Measurements from ENCODE around the gene PARD3. TPM values are rescaled to one million over a fixed set of nuclear protein-coding genes. Genes with fewer than 3 reads are reported as not detected.

The PARD3 gene
- polyA plus RNA-seq, 1 donor from 2014 or later: 12.4 TPM

DNA sequence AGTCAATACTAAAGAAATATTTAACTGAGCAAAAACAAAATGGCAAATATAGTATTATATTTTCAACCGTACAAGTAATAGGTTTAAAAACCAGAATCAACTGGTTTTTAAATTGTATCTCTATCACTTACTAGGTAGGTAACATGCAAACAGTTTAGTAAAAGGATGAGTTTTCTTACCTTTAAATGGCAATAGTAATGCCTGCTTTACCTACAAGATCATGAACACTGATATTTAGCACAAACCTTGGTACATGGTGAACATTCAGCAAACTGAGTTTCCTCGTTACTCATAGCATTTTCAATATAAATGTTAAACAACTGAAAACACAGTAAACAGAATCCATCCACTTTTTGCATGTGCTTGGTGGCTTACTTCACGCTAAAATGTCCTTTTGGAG is 389.1 kb downstream of the PARD3 start:
- Histone ChIP-seq H3K9me3 (ENCODE audit: low read length) (no peaks in the 10 kb centered on the region), H3K9me2 (ENCODE audit: insufficient read depth, low read length) (no peaks in the 10 kb centered on the region), H3K79me2 (replicated peaks; ENCODE audit: insufficient read depth, low read length) (no peaks in the 10 kb centered on the region), H4K20me1 (ENCODE audit: insufficient read depth) (no peaks in the 10 kb centered on the region), H2AFZ (ENCODE audit: low read depth, low read length) (no peak overlapping the region), H3K36me3 (ENCODE audit: insufficient read depth, low read length) (no peaks in the 10 kb centered on the region), H3K9ac (ENCODE audit: low read length) (no peak overlapping the region), H3K27ac (ENCODE audit: low read length) (no peak overlapping the region), H3F3A (ENCODE audit: insufficient read depth, low read length, poor library complexity, severe bottlenecking) (peaks cover 3% of the 10 kb centered on the region), H3K27me3 (ENCODE audit: insufficient read depth, low read depth, low read length) (no peaks in the 10 kb centered on the region), H3K4me3 (ENCODE audit: low read length) (no peak overlapping the region), H3K4me2 (ENCODE audit: low read length) (no peak overlapping the region)
- no peak for TF ChIP-seq RAD21 (conservative IDR thresholded peaks at IDR 0.05)
- TF ChIP-seq SMC3 (conservative IDR thresholded peaks at IDR 0.05; ENCODE audit: poor library complexity): no peak
- TF ChIP-seq TAF1 (IDR thresholded peaks at IDR 0.05; ENCODE audit: low read depth): no peak
- TF ChIP-seq POLR2AphosphoS5 (IDR thresholded peaks at IDR 0.05): no peak
- TF ChIP-seq EZH2 (IDR thresholded peaks at IDR 0.05; ENCODE audit: borderline replicate concordance, insufficient read depth, low read length, poor library complexity, severe bottlenecking): no peak
- TF ChIP-seq MXI1 (conservative IDR thresholded peaks at IDR 0.05; ENCODE audit: poor library complexity, severe bottlenecking): no peak
- no peak for TF ChIP-seq EP300 (conservative IDR thresholded peaks at IDR 0.05; ENCODE audit: poor library complexity, severe bottlenecking)
- no peak for TF ChIP-seq CTCF (IDR thresholded peaks at IDR 0.05; ENCODE audit: poor library complexity, severe bottlenecking)
- TF ChIP-seq, protein P1, sequence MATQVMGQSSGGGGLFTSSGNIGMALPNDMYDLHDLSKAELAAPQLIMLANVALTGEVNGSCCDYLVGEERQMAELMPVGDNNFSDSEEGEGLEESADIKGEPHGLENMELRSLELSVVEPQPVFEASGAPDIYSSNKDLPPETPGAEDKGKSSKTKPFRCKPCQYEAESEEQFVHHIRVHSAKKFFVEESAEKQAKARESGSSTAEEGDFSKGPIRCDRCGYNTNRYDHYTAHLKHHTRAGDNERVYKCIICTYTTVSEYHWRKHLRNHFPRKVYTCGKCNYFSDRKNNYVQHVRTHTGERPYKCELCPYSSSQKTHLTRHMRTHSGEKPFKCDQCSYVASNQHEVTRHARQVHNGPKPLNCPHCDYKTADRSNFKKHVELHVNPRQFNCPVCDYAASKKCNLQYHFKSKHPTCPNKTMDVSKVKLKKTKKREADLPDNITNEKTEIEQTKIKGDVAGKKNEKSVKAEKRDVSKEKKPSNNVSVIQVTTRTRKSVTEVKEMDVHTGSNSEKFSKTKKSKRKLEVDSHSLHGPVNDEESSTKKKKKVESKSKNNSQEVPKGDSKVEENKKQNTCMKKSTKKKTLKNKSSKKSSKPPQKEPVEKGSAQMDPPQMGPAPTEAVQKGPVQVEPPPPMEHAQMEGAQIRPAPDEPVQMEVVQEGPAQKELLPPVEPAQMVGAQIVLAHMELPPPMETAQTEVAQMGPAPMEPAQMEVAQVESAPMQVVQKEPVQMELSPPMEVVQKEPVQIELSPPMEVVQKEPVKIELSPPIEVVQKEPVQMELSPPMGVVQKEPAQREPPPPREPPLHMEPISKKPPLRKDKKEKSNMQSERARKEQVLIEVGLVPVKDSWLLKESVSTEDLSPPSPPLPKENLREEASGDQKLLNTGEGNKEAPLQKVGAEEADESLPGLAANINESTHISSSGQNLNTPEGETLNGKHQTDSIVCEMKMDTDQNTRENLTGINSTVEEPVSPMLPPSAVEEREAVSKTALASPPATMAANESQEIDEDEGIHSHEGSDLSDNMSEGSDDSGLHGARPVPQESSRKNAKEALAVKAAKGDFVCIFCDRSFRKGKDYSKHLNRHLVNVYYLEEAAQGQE (IDR thresholded peaks at IDR 0.05; ENCODE audit: borderline replicate concordance): no peak

DNA sequence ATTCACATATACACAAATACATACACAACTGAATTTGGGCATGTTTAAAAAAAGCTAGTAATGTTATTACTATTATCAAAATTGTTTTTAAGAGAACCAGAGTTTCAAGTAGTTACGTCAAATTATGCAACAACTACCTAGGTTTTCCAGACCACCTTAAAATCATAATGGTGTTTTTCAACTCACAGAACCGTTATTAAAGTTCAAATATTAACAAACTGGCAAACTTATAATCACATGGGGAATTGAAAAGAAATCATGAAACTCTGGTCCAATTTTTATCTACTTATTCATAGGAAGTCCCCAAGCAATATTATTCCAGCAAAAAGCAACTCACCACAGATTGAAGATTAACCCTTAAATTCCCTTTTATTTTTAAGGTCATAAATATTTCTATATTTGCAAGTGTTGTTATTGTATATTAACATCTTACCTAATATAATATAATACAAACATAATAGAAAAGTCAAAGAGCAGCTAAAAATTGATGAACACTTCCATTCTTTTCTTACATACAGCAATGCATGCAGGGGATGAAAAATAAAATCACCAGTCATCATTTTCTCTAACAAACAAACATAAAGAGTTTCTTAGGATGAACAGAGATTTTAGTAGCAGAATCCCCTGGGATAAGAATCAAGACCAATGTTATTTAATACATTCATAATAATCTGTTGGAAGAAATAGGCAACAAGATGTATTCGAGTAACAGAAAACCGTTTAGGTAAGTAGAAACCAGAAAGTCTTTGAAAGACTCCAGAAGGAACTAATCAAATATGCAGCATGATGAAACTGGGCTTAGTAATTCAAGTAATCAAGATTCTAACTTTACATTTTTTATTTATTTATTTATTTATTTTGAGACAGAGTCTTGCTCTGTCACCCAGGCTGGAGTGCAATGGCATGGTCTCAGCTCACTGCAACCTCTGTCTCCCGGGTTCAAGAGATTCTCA is 391.1 kb downstream of the PARD3 start:
- no peaks in the 10 kb centered on the region for H3K27me3 ChIP-seq (ENCODE audit: insufficient read depth, low read depth, low read length)
- H4K20me1 ChIP-seq (ENCODE audit: insufficient read depth): no peaks in the 10 kb centered on the region
- no peak overlapping the region for H2AFZ ChIP-seq (ENCODE audit: low read depth, low read length)
- no peaks in the 10 kb centered on the region for H3K36me3 ChIP-seq (ENCODE audit: insufficient read depth, low read length)
- peaks cover 3% of the 10 kb centered on the region for H3F3A ChIP-seq (ENCODE audit: insufficient read depth, low read length, poor library complexity, severe bottlenecking)
- H3K4me3 ChIP-seq (ENCODE audit: low read length): no peak overlapping the region
- H3K4me2 ChIP-seq (ENCODE audit: low read length): no peak overlapping the region
- no peak overlapping the region for H3K9ac ChIP-seq (ENCODE audit: low read length)
- H3K9me3 ChIP-seq (ENCODE audit: low read length): no peaks in the 10 kb centered on the region
- TF ChIP-seq EP300 (conservative IDR thresholded peaks at IDR 0.05; ENCODE audit: poor library complexity, severe bottlenecking) (no peak), SMC3 (conservative IDR thresholded peaks at IDR 0.05; ENCODE audit: poor library complexity) (no peak), POLR2AphosphoS5 (IDR thresholded peaks at IDR 0.05) (no peak), EZH2 (IDR thresholded peaks at IDR 0.05; ENCODE audit: borderline replicate concordance, insufficient read depth, low read length, poor library complexity, severe bottlenecking) (no peak), TAF1 (IDR thresholded peaks at IDR 0.05; ENCODE audit: low read depth) (no peak), MXI1 (conservative IDR thresholded peaks at IDR 0.05; ENCODE audit: poor library complexity, severe bottlenecking) (no peak), CTCF (IDR thresholded peaks at IDR 0.05; ENCODE audit: poor library complexity, severe bottlenecking) (no peak), RAD21 (conservative IDR thresholded peaks at IDR 0.05) (no peak)
- TF ChIP-seq, protein P1 (IDR thresholded peaks at IDR 0.05; ENCODE audit: borderline replicate concordance): no peak
- no peak overlapping the region for H3K27ac ChIP-seq (ENCODE audit: low read length)
- H3K9me2 ChIP-seq (ENCODE audit: insufficient read depth, low read length): no peaks in the 10 kb centered on the region
- no peaks in the 10 kb centered on the region for H3K79me2 ChIP-seq (replicated peaks; ENCODE audit: insufficient read depth, low read length)
